Tibial nerve (tissue), 4 donors: ENCODE results near the gene ABLIM3. TPM values are rescaled to one million over a fixed set of nuclear protein-coding genes. Genes with fewer than 3 reads are reported as not detected.

Experiments used
- DNase-seq, 2 donors: peaks; one replicate each; pipeline ENCODE4 v3.0.0-alpha.2; 2019; ENCODE audit warnings: low spot score in 2 of 2
- H3K27ac ChIP-seq, 4 donors: fragments of 200-600 bp; sonication (generic) in 3 of 4; one replicate each; pipeline ENCODE4 v1.5.1; 2017 to 2019; ENCODE audit warnings: mild to moderate bottlenecking in 1 of 4
- H3K27me3 ChIP-seq, 2 donors: fragments of 200-600 bp; sonication (generic) in 1 of 2; one replicate each; pipeline versions ENCODE4 v1.5.1 to v1.6.0; 2017 to 2019
- H3K36me3 ChIP-seq, 3 donors: fragments of 200-600 bp; sonication (generic); one replicate each; pipeline ENCODE4 v1.5.1; 2018 to 2019
- H3K4me1 ChIP-seq, 4 donors: fragments of 200-600 bp; sonication (generic) in 3 of 4; one replicate each; pipeline ENCODE4 v1.5.1; 2017 to 2019
- H3K4me3 ChIP-seq, 4 donors: fragments of 200-600 bp; sonication (generic) in 3 of 4; one replicate each; pipeline ENCODE4 v1.5.1; 2017 to 2019; ENCODE audit warnings: mild to moderate bottlenecking in 1 of 4, moderate library complexity in 1 of 4
- H3K9me3 ChIP-seq, 4 donors: fragments of 200-600 bp; sonication (generic) in 3 of 4; one replicate each; pipeline ENCODE4 v1.5.1; 2017 to 2019
- CTCF ChIP-seq, 5 experiments: fragments of 200-600 bp in 3 of 5; fragments of 450-650 bp in 2 of 5; sonication (generic) in 3 of 5; IDR thresholded peaks; one replicate each; pipeline ENCODE4 v1.5.1; 2016 to 2019; ENCODE audit warnings: antibody characterized with exemption in 5 of 5, mild to moderate bottlenecking in 3 of 5, moderate library complexity in 2 of 5
- EP300 ChIP-seq, 2 donors: sonication (generic); formaldehyde crosslinking; IDR thresholded peaks; one replicate each; pipeline ENCODE4 v1.6.1; 2017; ENCODE audit warnings: antibody characterized with exemption in 2 of 2, mild to moderate bottlenecking in 1 of 2
- POLR2A ChIP-seq, 2 donors: fragments of 450-650 bp; IDR thresholded peaks; one replicate each; pipeline ENCODE4 v1.6.1; 2017; ENCODE audit warnings: antibody characterized with exemption in 2 of 2, mild to moderate bottlenecking in 2 of 2, moderate library complexity in 2 of 2
- WGBS, 2 donors: methylation state at CpG; one replicate each; pipeline ENCODE4 v1.1.5; 2018; 5-methylcytosine and 5-hydroxymethylcytosine counted together
- total RNA-seq, 4 donors: library from RNA; depleted of rRNA; stranded (reverse); fragments of >200 nt; gene quantifications; one replicate each; pipeline ENCODE4 v1.1.0, GENCODE V29; 2016

Gene ABLIM3
- total RNA-seq, 4 donors from 2014 or later = 50.3 to 75.3 (median 52.3) TPM

GRCh38 chr5:149157330-149157729 lies 16.0 kb downstream of the ABLIM3 start:
- H3K4me3 ChIP-seq = no peak overlapping the region
- no peak for DNase-seq
- H3K4me1 ChIP-seq = peaks cover 0 to 55% (median 10%) of the 10 kb centered on the region in 4 donors
- no peaks in the 10 kb centered on the region for H3K36me3 ChIP-seq
- TF ChIP-seq POLR2A (IDR thresholded peaks at IDR 0.05) (no peak), EP300 (IDR thresholded peaks at IDR 0.05) (no peak), CTCF (IDR thresholded peaks at IDR 0.05) (no peak)
- no peaks in the 10 kb centered on the region for H3K9me3 ChIP-seq
- no peaks in the 10 kb centered on the region for H3K27me3 ChIP-seq
- no peak overlapping the region for H3K27ac ChIP-seq
- WGBS, 2 donors = 88 to 92% methylated on average over 2 of the region's 2 CpGs

DNA sequence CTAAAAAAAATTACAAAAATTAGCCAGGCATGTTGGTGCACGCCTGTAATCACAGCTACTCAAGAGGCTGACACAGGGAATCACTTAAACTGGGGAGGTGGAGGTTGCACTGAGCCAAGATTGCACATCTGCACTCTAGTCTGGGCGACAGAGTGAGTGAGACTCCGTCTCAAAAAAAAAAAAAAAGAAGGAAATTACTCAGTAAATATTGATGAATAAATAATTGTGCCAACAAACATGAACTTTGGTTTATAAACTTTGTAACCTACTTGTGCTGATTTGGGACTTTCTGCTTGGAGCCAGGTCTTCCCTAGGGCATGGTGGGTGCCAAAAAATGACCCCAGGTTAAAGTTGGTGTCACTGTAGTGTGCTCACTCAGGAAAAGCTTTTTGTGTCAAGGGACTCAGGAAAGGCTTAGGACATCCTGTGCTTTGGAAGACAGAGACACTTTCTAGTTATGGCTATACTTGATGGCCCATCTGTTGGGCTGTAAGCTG lies 19.0 kb downstream of the ABLIM3 start:
- H3K27ac ChIP-seq = no peak overlapping the region
- no peak for DNase-seq
- H3K4me3 ChIP-seq = no peak overlapping the region
- TF ChIP-seq CTCF (IDR thresholded peaks at IDR 0.05) (no peak), POLR2A (IDR thresholded peaks at IDR 0.05) (no peak), EP300 (IDR thresholded peaks at IDR 0.05) (no peak)
- H3K4me1 ChIP-seq = peaks cover 0 to 36% (median 6%) of the 10 kb centered on the region in 4 donors
- H3K27me3 ChIP-seq = no peaks in the 10 kb centered on the region
- H3K36me3 ChIP-seq = no peaks in the 10 kb centered on the region
- 71 to 78% methylated on average over 3 of the region's 3 CpGs for WGBS, 2 donors
- H3K9me3 ChIP-seq = no peaks in the 10 kb centered on the region

- no peak for DNase-seq
- WGBS, 2 donors = 75 to 76% methylated on average over 9 of the region's 9 CpGs
- no peaks in the 10 kb centered on the region for H3K36me3 ChIP-seq
- TF ChIP-seq POLR2A (IDR thresholded peaks at IDR 0.05) = no peak
- TF ChIP-seq EP300 (IDR thresholded peaks at IDR 0.05) = no peak
- no peak for TF ChIP-seq CTCF (IDR thresholded peaks at IDR 0.05)
- peaks cover 0 to 42% (median 6%) of the 10 kb centered on the region in 4 donors for H3K4me1 ChIP-seq
- peak overlapping the region in 2 of 4 donors; percentile 35 to 44 for H3K27ac ChIP-seq
- no peaks in the 10 kb centered on the region for H3K9me3 ChIP-seq
- no peak overlapping the region for H3K4me3 ChIP-seq
- no peaks in the 10 kb centered on the region for H3K27me3 ChIP-seq
Observed at GRCh38 chr5:149161026-149161687, 19.9 kb downstream of the ABLIM3 start.

- DNase-seq = no peak
- no peak overlapping the region for H3K27ac ChIP-seq
- no peaks in the 10 kb centered on the region for H3K9me3 ChIP-seq
- no peak overlapping the region for H3K4me3 ChIP-seq
- H3K36me3 ChIP-seq = no peaks in the 10 kb centered on the region
- H3K4me1 ChIP-seq = peaks cover 0 to 45% (median 6%) of the 10 kb centered on the region in 4 donors
- no peaks in the 10 kb centered on the region for H3K27me3 ChIP-seq
- 91 to 92% methylated on average over 5 of the region's 5 CpGs for WGBS, 2 donors
- TF ChIP-seq POLR2A (IDR thresholded peaks at IDR 0.05) = no peak
- TF ChIP-seq EP300 (IDR thresholded peaks at IDR 0.05) = no peak
- no peak for TF ChIP-seq CTCF (IDR thresholded peaks at IDR 0.05)
Observed at GRCh38 chr5:149161850-149162249, 20.6 kb downstream of the ABLIM3 start.

DNA sequence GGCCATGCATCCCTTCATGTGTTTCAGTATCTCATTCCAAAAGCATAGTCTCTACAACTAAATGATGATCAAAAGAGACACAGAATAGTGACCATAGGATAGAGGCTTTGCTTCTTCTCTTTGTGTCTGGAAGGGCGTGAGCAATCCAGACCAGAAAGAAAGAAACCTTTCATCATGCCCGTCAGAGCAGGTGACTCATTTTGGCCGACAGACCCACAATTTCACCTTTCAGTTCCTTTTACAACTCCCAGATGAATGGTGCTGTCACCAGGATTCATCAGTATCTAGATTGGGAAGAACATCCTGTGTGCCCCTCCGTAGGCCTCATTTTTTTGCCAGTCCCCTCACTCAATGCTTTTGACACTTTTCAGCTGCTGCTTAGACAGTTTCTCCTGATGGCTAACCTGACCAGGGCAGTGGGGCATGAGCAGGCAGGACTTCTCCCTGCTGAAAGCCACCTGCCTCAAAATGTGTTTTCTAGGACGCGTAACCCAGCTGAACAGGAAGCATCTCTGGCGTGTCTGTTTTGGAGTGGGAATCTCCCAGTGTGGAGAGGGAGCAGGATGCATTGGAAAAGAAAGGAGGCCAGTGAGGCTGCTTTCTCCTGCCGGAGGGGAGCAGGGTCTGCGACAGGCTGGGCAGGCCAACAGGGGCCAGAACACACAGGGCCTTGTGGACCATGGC lies 21.2 kb downstream of the ABLIM3 start:
- Histone ChIP-seq H3K4me1 (peaks cover 0 to 39% (median 6%) of the 10 kb centered on the region in 4 donors), H3K27ac (no peak overlapping the region), H3K9me3 (no peaks in the 10 kb centered on the region), H3K4me3 (no peak overlapping the region), H3K27me3 (no peaks in the 10 kb centered on the region), H3K36me3 (no peaks in the 10 kb centered on the region)
- no peak for DNase-seq
- 69 to 76% methylated on average over 9 of the region's 9 CpGs for WGBS, 2 donors
- TF ChIP-seq EP300 (IDR thresholded peaks at IDR 0.05) = no peak
- no peak for TF ChIP-seq CTCF (IDR thresholded peaks at IDR 0.05)
- no peak for TF ChIP-seq POLR2A (IDR thresholded peaks at IDR 0.05)
